Ishikawa (cell line): Measurements from ENCODE around the gene TBC1D19.

Experiments
- CEBPB ChIP-seq: IDR thresholded peaks from 2 replicates; pipeline ENCODE4 v1.6.1; 2012
- EGR1 ChIP-seq: IDR thresholded peaks from 2 replicates; pipeline ENCODE4 v1.6.1; 2012
- EP300 ChIP-seq: IDR thresholded peaks from 2 replicates; pipeline ENCODE4 v1.6.1; 2012; ENCODE audit warnings: borderline replicate concordance
- FOXM1 ChIP-seq: IDR thresholded peaks from 2 replicates; pipeline ENCODE4 v1.6.1; 2012; ENCODE audit warnings: low read depth, borderline replicate concordance
- MAX ChIP-seq: IDR thresholded peaks from 2 replicates; pipeline ENCODE4 v1.6.1; 2012
- RAD21 ChIP-seq: IDR thresholded peaks from 2 replicates; pipeline ENCODE4 v1.6.1; 2012; ENCODE audit warnings: low read depth
- REST ChIP-seq: IDR thresholded peaks from 2 replicates; pipeline ENCODE4 v1.6.1; 2012; ENCODE audit warnings: low read depth, mild to moderate bottlenecking
- TAF1 ChIP-seq: IDR thresholded peaks from 2 replicates; pipeline ENCODE4 v1.6.1; 2012; ENCODE audit warnings: low read depth, mild to moderate bottlenecking
- USF1 ChIP-seq: IDR thresholded peaks from 2 replicates; pipeline ENCODE4 v1.6.1; 2012
- YY1 ChIP-seq: IDR thresholded peaks from 2 replicates; pipeline ENCODE4 v1.6.1; 2012; ENCODE audit warnings: low read depth

GRCh38 chr4:26576231-26576739 is 7.6 kb upstream of the TBC1D19 start:
- TF ChIP-seq USF1 (no peak), CEBPB (no peak), MAX (no peak), EP300 (no peak), RAD21 (no peak), FOXM1 (no peak), YY1 (no peak), REST (no peak), TAF1 (no peak), EGR1 (no peak)
